Astrocyte (in vitro differentiated cells and primary cell): ENCODE data around the gene SNIP1. TPM values are rescaled to one million over a fixed set of nuclear protein-coding genes. Genes with fewer than 3 reads are reported as not detected.
A peak's percentile ranks its signal among the peaks of the same experiment; 100 is the strongest.

ENCODE experiments used
- DNase-seq: peaks from one replicate; pipeline ENCODE4 v3.0.0-alpha.2; 2010; ENCODE audit warnings: low read depth
- FAIRE-seq: peaks from 2 replicates; lab custom pipeline; 2011; peaks lifted over from hg19 to GRCh38; lab: Jason Lieb, UNC
- H2AFZ ChIP-seq: 2 replicates; pipeline ENCODE4 v1.6.0; 2012; ENCODE audit warnings: low read depth, low read length, inconsistent platforms
- H3K27ac ChIP-seq: 2 replicates; pipeline ENCODE4 v1.5.1; 2011; ENCODE audit warnings: low read depth, low read length, inconsistent platforms
- H3K27me3 ChIP-seq: 2 replicates; pipeline ENCODE4 v1.6.0; 2011; ENCODE audit warnings: low read length, inconsistent platforms; ENCODE audit not compliant: insufficient read depth
- H3K36me3 ChIP-seq: 2 replicates; pipeline ENCODE4 v1.5.1; 2011; ENCODE audit warnings: low read length, inconsistent platforms; ENCODE audit not compliant: insufficient read depth
- H3K4me1 ChIP-seq: 2 replicates; pipeline ENCODE4 v1.5.1; 2011; ENCODE audit warnings: low read length, inconsistent platforms; ENCODE audit not compliant: insufficient read depth
- H3K4me2 ChIP-seq: 2 replicates; pipeline ENCODE4 v1.6.0; 2012; ENCODE audit warnings: low read length, inconsistent platforms
- H3K4me3 ChIP-seq: 2 replicates; pipeline ENCODE4 v1.5.1; 2011; ENCODE audit warnings: low read depth, mild to moderate bottlenecking, low read length, inconsistent platforms; ENCODE audit not compliant: insufficient read depth
- H3K79me2 ChIP-seq: 2 replicates; pipeline ENCODE4 v1.6.0; 2012; ENCODE audit warnings: mild to moderate bottlenecking, low read length, inconsistent platforms; ENCODE audit not compliant: insufficient read depth
- H3K9ac ChIP-seq: 2 replicates; pipeline ENCODE4 v1.6.0; 2012; ENCODE audit warnings: mild to moderate bottlenecking, low read length, inconsistent platforms
- H3K9me3 ChIP-seq: 2 replicates; pipeline ENCODE4 v1.5.1; 2012; ENCODE audit warnings: low read depth, mild to moderate bottlenecking, low read length, inconsistent platforms; ENCODE audit not compliant: insufficient read depth
- H4K20me1 ChIP-seq: 2 replicates; pipeline ENCODE4 v1.6.0; 2012; ENCODE audit warnings: low read length, inconsistent platforms; ENCODE audit not compliant: insufficient read depth
- H3K27ac Mint-ChIP-seq: one replicate; pipeline ENCODE4 v1.8.0; 2021; ENCODE audit warnings: mild to moderate bottlenecking, mixed read lengths; ENCODE audit not compliant: unreplicated experiment
- H3K27me3 Mint-ChIP-seq: one replicate; pipeline ENCODE4 v1.8.0; 2021; ENCODE audit warnings: low read depth, mixed read lengths; ENCODE audit not compliant: unreplicated experiment
- H3K36me3 Mint-ChIP-seq: one replicate; pipeline ENCODE4 v1.8.0; 2021; ENCODE audit warnings: low read depth, mixed read lengths; ENCODE audit not compliant: unreplicated experiment
- H3K4me1 Mint-ChIP-seq: one replicate; pipeline ENCODE4 v1.8.0; 2021; ENCODE audit warnings: low read depth, mixed read lengths; ENCODE audit not compliant: unreplicated experiment
- H3K4me3 Mint-ChIP-seq: one replicate; pipeline ENCODE4 v1.8.0; 2021; ENCODE audit warnings: mild to moderate bottlenecking, moderate library complexity, mixed read lengths; ENCODE audit not compliant: unreplicated experiment
- H3K9me3 Mint-ChIP-seq: one replicate; pipeline ENCODE4 v1.8.0; 2021; ENCODE audit warnings: mild to moderate bottlenecking, mixed read lengths; ENCODE audit not compliant: unreplicated experiment
- EZH2 ChIP-seq: IDR thresholded peaks from 2 replicates; pipeline ENCODE4 v1.6.1; 2012; ENCODE audit warnings: mild to moderate bottlenecking, low read length, inconsistent platforms; ENCODE audit not compliant: insufficient read depth
- total RNA-seq: library from RNA; stranded (reverse); gene quantifications from 2 replicates; pipeline ENCODE4 v1.2.1, GENCODE V29; 2021
- TF ChIP-seq, protein P1 (sequence below): IDR thresholded peaks from 2 replicates; pipeline ENCODE4 v1.5.1; 2011; ENCODE audit warnings: low read depth, mild to moderate bottlenecking, inconsistent platforms, low read length, moderate library complexity; ENCODE audit not compliant: insufficient read depth

SNIP1 gene
- total RNA-seq, 1 donor from 2014 or later: 17.4 TPM

DNA sequence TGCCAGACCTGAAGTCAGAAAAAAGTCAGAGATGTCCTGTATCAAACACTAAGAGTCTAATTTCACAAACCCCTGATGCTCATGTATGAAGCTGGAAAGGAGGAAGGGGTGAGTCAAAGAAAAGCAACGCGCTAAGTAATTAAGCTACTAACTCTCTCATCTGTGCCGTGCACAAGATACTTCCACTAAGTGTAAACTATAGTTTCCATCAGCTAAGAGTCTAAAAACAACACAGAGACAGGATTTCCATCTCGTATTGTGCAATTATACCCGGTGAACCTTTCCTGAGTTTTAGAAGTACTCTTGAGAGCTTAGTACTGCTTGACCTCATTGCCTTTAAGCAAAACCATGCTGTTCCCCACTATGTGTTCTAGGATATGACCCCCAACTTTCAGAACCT, 21.6 kb upstream of the SNIP1 start:
- Histone ChIP-seq H3K4me1 (peaks cover 30% of the 10 kb centered on the region), H3K4me3 (no peak overlapping the region), H3K36me3 (peaks cover 48% of the 10 kb centered on the region), H3K27ac (peak overlapping the region; percentile 76), H3K9me3 (no peaks in the 10 kb centered on the region), H3K9ac (peak overlapping the region; percentile 52), H2AFZ (no peak overlapping the region), H3K79me2 (no peaks in the 10 kb centered on the region), H3K4me2 (peak overlapping the region; percentile 51), H3K27me3 (no peaks in the 10 kb centered on the region), H4K20me1 (peaks cover 15% of the 10 kb centered on the region)
- no peak overlapping the region for H3K27ac Mint-ChIP-seq
- FAIRE-seq (no peak), DNase-seq (peak; percentile 30)
- TF ChIP-seq, protein P1, sequence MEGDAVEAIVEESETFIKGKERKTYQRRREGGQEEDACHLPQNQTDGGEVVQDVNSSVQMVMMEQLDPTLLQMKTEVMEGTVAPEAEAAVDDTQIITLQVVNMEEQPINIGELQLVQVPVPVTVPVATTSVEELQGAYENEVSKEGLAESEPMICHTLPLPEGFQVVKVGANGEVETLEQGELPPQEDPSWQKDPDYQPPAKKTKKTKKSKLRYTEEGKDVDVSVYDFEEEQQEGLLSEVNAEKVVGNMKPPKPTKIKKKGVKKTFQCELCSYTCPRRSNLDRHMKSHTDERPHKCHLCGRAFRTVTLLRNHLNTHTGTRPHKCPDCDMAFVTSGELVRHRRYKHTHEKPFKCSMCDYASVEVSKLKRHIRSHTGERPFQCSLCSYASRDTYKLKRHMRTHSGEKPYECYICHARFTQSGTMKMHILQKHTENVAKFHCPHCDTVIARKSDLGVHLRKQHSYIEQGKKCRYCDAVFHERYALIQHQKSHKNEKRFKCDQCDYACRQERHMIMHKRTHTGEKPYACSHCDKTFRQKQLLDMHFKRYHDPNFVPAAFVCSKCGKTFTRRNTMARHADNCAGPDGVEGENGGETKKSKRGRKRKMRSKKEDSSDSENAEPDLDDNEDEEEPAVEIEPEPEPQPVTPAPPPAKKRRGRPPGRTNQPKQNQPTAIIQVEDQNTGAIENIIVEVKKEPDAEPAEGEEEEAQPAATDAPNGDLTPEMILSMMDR: no peak
- TF ChIP-seq EZH2: no peak
- H3K36me3 Mint-ChIP-seq: peaks cover 31% of the 10 kb centered on the region
- H3K9me3 Mint-ChIP-seq: no peaks in the 10 kb centered on the region
- peaks cover 10% of the 10 kb centered on the region for H3K4me1 Mint-ChIP-seq
- H3K27me3 Mint-ChIP-seq: no peaks in the 10 kb centered on the region
- no peak overlapping the region for H3K4me3 Mint-ChIP-seq

DNA sequence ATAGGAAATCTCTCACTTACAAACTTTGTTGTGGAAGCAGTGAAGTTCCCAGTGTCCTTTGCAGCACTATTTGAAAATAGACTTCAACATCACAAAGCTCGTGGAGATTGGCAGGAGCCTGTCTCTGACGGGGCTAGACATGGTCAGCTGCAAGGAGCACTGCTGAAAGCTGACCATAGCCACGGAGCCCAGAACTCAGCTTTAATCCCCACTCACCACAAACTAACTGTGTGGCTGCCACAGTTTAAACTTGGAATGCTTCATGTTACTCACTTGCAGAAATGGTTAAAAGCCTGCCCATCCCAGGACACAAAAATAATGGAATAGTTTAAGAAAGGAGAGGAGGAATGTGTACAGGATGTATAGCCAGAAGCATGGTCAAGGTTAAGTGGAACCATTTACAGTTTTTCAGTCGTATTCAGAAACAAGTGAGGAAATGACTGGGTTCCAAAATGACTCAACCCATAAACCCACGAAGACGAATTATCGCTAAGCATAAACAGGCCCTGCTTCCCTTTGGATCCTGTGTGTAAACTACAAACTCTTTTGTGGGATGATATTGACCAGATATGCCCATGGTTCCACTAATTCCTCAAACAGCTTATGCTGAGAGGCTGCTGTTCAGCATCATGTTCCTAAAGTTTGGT, 20.9 kb upstream of the SNIP1 start:
- Histone ChIP-seq H3K4me3 (no peak overlapping the region), H3K4me1 (peaks cover 30% of the 10 kb centered on the region), H3K79me2 (no peaks in the 10 kb centered on the region), H3K4me2 (peak overlapping the region; percentile 51), H3K9me3 (no peaks in the 10 kb centered on the region), H2AFZ (no peak overlapping the region), H3K9ac (peak overlapping the region; percentile 52), H4K20me1 (peaks cover 12% of the 10 kb centered on the region), H3K27me3 (no peaks in the 10 kb centered on the region), H3K27ac (peak overlapping the region; percentile 76), H3K36me3 (peaks cover 48% of the 10 kb centered on the region)
- H3K36me3 Mint-ChIP-seq: peaks cover 26% of the 10 kb centered on the region
- TF ChIP-seq, protein P1: no peak
- TF ChIP-seq EZH2: no peak
- no peak overlapping the region for H3K27ac Mint-ChIP-seq
- FAIRE-seq (peak; percentile 82), DNase-seq (peak; percentile 79)
- H3K27me3 Mint-ChIP-seq: no peaks in the 10 kb centered on the region
- H3K9me3 Mint-ChIP-seq: no peaks in the 10 kb centered on the region
- H3K4me1 Mint-ChIP-seq: peaks cover 10% of the 10 kb centered on the region
- no peak overlapping the region for H3K4me3 Mint-ChIP-seq
